ENCODE measurements around the gene UAP1. TPM values are rescaled to one million over a fixed set of nuclear protein-coding genes. Genes with fewer than 3 reads are reported as not detected.

UAP1 gene
- total RNA-seq, 1 donor from 2014 or later: 103 TPM

DNA sequence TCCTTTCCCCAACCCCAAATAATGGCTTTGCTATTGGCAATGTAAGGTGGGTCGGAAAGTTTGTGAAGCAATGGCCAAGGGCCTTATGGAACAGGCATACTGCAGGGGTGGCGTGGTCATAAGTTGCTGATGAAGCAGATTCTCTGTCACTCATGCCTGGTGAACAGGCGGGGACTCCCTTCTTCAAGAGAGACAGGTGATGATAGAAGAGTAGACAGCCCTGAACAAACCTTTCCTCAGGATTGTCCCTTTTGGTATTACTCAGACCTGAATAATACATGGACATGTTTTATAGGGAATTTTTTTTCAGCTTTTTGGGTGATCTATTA, 83.4 kb downstream of the UAP1 start:
- no peaks in the 10 kb centered on the region for H3K36me3 Mint-ChIP-seq (ENCODE audit: low read depth, unreplicated experiment)
- DNase-seq (ENCODE audit: low read depth) (no peak), FAIRE-seq (no peak)
- peaks cover 2% of the 10 kb centered on the region for H3K4me1 Mint-ChIP-seq (ENCODE audit: low read depth, unreplicated experiment)
- H3K27me3 ChIP-seq (ENCODE audit: insufficient read depth, low read length): no peaks in the 10 kb centered on the region
- H3K79me2 ChIP-seq (ENCODE audit: insufficient read depth, low read length): peaks cover 56% of the 10 kb centered on the region
- no peak overlapping the region for H3K4me3 ChIP-seq (ENCODE audit: insufficient read depth, low read depth, low read length)
- no peaks in the 10 kb centered on the region for H3K4me1 ChIP-seq (ENCODE audit: insufficient read depth, low read length)
- H3K9me3 ChIP-seq (ENCODE audit: insufficient read depth, low read depth, low read length): no peaks in the 10 kb centered on the region
- H3K9ac ChIP-seq (ENCODE audit: low read length): no peak overlapping the region
- TF ChIP-seq, protein P1, sequence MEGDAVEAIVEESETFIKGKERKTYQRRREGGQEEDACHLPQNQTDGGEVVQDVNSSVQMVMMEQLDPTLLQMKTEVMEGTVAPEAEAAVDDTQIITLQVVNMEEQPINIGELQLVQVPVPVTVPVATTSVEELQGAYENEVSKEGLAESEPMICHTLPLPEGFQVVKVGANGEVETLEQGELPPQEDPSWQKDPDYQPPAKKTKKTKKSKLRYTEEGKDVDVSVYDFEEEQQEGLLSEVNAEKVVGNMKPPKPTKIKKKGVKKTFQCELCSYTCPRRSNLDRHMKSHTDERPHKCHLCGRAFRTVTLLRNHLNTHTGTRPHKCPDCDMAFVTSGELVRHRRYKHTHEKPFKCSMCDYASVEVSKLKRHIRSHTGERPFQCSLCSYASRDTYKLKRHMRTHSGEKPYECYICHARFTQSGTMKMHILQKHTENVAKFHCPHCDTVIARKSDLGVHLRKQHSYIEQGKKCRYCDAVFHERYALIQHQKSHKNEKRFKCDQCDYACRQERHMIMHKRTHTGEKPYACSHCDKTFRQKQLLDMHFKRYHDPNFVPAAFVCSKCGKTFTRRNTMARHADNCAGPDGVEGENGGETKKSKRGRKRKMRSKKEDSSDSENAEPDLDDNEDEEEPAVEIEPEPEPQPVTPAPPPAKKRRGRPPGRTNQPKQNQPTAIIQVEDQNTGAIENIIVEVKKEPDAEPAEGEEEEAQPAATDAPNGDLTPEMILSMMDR (IDR thresholded peaks at IDR 0.05; ENCODE audit: insufficient read depth, low read depth, low read length): no peak
- no peak for TF ChIP-seq EZH2 (IDR thresholded peaks at IDR 0.05; ENCODE audit: insufficient read depth, low read length)
- H3K4me2 ChIP-seq (ENCODE audit: low read length): no peak overlapping the region
- peaks cover 50% of the 10 kb centered on the region for H4K20me1 ChIP-seq (ENCODE audit: insufficient read depth, low read length)
- no peak overlapping the region for H3K4me3 Mint-ChIP-seq (ENCODE audit: unreplicated experiment)
- H3K27me3 Mint-ChIP-seq (ENCODE audit: low read depth, unreplicated experiment): no peaks in the 10 kb centered on the region
- no peak overlapping the region for H2AFZ ChIP-seq (ENCODE audit: low read depth, low read length)
- no peaks in the 10 kb centered on the region for H3K9me3 Mint-ChIP-seq (ENCODE audit: unreplicated experiment)
- no peaks in the 10 kb centered on the region for H3K36me3 ChIP-seq (ENCODE audit: insufficient read depth, low read length)
- H3K27ac ChIP-seq (ENCODE audit: low read depth, low read length): no peak overlapping the region
- H3K27ac Mint-ChIP-seq (ENCODE audit: unreplicated experiment): no peak overlapping the region

DNA sequence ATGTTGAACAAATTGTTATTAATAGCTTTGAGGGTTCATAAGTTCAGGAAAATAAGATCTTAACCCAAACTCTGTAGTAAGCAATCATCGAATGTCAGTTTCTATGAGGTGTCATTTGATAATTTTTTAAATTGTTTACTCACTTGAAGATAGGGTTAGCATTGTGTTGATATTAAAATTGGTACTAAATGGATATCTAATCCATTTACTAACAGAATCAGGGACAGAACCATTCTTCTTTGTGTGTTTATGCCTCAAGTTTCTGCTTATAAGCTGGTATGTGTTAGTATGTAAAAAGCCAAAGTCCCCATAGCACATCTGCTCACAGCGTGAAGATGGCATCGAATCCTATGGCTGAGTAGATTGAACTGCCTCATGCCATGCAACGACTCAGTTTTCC, 84.1 kb downstream of the UAP1 start:
- Histone ChIP-seq H3K9me3 (ENCODE audit: insufficient read depth, low read depth, low read length) (no peaks in the 10 kb centered on the region), H3K36me3 (ENCODE audit: insufficient read depth, low read length) (no peaks in the 10 kb centered on the region), H3K4me1 (ENCODE audit: insufficient read depth, low read length) (no peaks in the 10 kb centered on the region), H2AFZ (ENCODE audit: low read depth, low read length) (no peak overlapping the region), H3K9ac (ENCODE audit: low read length) (no peak overlapping the region), H3K4me2 (ENCODE audit: low read length) (no peak overlapping the region), H3K27ac (ENCODE audit: low read depth, low read length) (no peak overlapping the region), H3K79me2 (ENCODE audit: insufficient read depth, low read length) (peaks cover 55% of the 10 kb centered on the region), H3K27me3 (ENCODE audit: insufficient read depth, low read length) (no peaks in the 10 kb centered on the region), H3K4me3 (ENCODE audit: insufficient read depth, low read depth, low read length) (no peak overlapping the region), H4K20me1 (ENCODE audit: insufficient read depth, low read length) (peaks cover 50% of the 10 kb centered on the region)
- Mint-ChIP-seq H3K9me3 (ENCODE audit: unreplicated experiment) (no peaks in the 10 kb centered on the region), H3K27me3 (ENCODE audit: low read depth, unreplicated experiment) (no peaks in the 10 kb centered on the region), H3K4me3 (ENCODE audit: unreplicated experiment) (no peak overlapping the region), H3K36me3 (ENCODE audit: low read depth, unreplicated experiment) (no peaks in the 10 kb centered on the region), H3K4me1 (ENCODE audit: low read depth, unreplicated experiment) (peaks cover 2% of the 10 kb centered on the region), H3K27ac (ENCODE audit: unreplicated experiment) (no peak overlapping the region)
- no peak for DNase-seq (ENCODE audit: low read depth)
- no peak for FAIRE-seq
- TF ChIP-seq EZH2 (IDR thresholded peaks at IDR 0.05; ENCODE audit: insufficient read depth, low read length): no peak
- TF ChIP-seq, protein P1 (IDR thresholded peaks at IDR 0.05; ENCODE audit: insufficient read depth, low read depth, low read length): no peak

- no peak overlapping the region for H3K9ac ChIP-seq (ENCODE audit: low read length)
Measured at GRCh38 chr1:162649583-162649982, 88.1 kb downstream of the UAP1 start.

More at GRCh38 chr1:162649583-162649982, 88.1 kb downstream of the UAP1 start:
- no peak overlapping the region for H3K4me3 ChIP-seq (ENCODE audit: insufficient read depth, low read depth, low read length)
- DNase-seq (ENCODE audit: low read depth) (no peak), FAIRE-seq (no peak)
- no peaks in the 10 kb centered on the region for H3K27me3 ChIP-seq (ENCODE audit: insufficient read depth, low read length)
- H3K4me1 ChIP-seq (ENCODE audit: insufficient read depth, low read length): no peaks in the 10 kb centered on the region
- peaks cover 44% of the 10 kb centered on the region for H4K20me1 ChIP-seq (ENCODE audit: insufficient read depth, low read length)
- no peaks in the 10 kb centered on the region for H3K9me3 ChIP-seq (ENCODE audit: insufficient read depth, low read depth, low read length)
- TF ChIP-seq, protein P1 (IDR thresholded peaks at IDR 0.05; ENCODE audit: insufficient read depth, low read depth, low read length): no peak
- no peak for TF ChIP-seq EZH2 (IDR thresholded peaks at IDR 0.05; ENCODE audit: insufficient read depth, low read length)
- Mint-ChIP-seq H3K27ac (ENCODE audit: unreplicated experiment) (no peak overlapping the region), H3K27me3 (ENCODE audit: low read depth, unreplicated experiment) (no peaks in the 10 kb centered on the region), H3K4me1 (ENCODE audit: low read depth, unreplicated experiment) (peaks cover 5% of the 10 kb centered on the region), H3K4me3 (ENCODE audit: unreplicated experiment) (no peak overlapping the region), H3K9me3 (ENCODE audit: unreplicated experiment) (peaks cover 9% of the 10 kb centered on the region), H3K36me3 (ENCODE audit: low read depth, unreplicated experiment) (peaks cover 6% of the 10 kb centered on the region)
- peaks cover 61% of the 10 kb centered on the region for H3K79me2 ChIP-seq (ENCODE audit: insufficient read depth, low read length)
- no peak overlapping the region for H3K27ac ChIP-seq (ENCODE audit: low read depth, low read length)
- H3K36me3 ChIP-seq (ENCODE audit: insufficient read depth, low read length): no peaks in the 10 kb centered on the region
- no peak overlapping the region for H3K4me2 ChIP-seq (ENCODE audit: low read length)
- H2AFZ ChIP-seq (ENCODE audit: low read depth, low read length): no peak overlapping the region

Other genes starting within 250 kb of the UAP1 start
- gene SPATA46, start 184.9 kb upstream of the UAP1 start, total RNA-seq: not detected in 2 replicates
- gene C1orf226, start 180.0 kb upstream of the UAP1 start, total RNA-seq: 0.73 and 0.89 TPM in 2 replicates
- gene SH2D1B, start 149.6 kb upstream of the UAP1 start, total RNA-seq: not detected in 2 replicates
- gene UHMK1, start 63.9 kb upstream of the UAP1 start, total RNA-seq: 36.5 and 43.5 TPM in 2 replicates
- gene DDR2, start 70.7 kb downstream of the UAP1 start, total RNA-seq: 15.3 and 23.2 TPM in 2 replicates
- gene HSD17B7, start 229.0 kb downstream of the UAP1 start, total RNA-seq: 8.0 and 10.9 TPM in 2 replicates

Measured in astrocyte (in vitro differentiated cells and primary cell).